GM12878 (cell line): Measurements from ENCODE around the gene EYA4. TPM values are rescaled to one million over a fixed set of nuclear protein-coding genes. Genes with fewer than 3 reads are reported as not detected.

Experiments
- ATAC-seq: fragments of 200-7000 bp; cut with Tn5 transposase; 3 replicates; pipeline ENCODE4 v1.9.1; 2020; ENCODE audit warnings: mild to moderate bottlenecking, moderate library complexity
- BruUV-seq: library from RNA; stranded (reverse); fragments of 400-500 nt; replicated peaks from 2 replicates; lab custom pipeline; 2021; lab: Mats Ljungman, UMichigan
- CTCF ChIA-PET: fragments of 300-600 bp; sonication (Branson Sonifier 250); formaldehyde crosslinking; extraction: SDS; loops from one replicate; lab custom pipeline; 2021; ENCODE audit warnings: inconsistent platforms; lab: Yijun Ruan, JAX
- POLR2A ChIA-PET: fragments of 350-600 bp; formaldehyde crosslinking; extraction: SDS; loops from one replicate; lab custom pipeline; 2021; ENCODE audit warnings: inconsistent platforms; lab: Charles Lee
- RAD21 ChIA-PET: fragments of 300-600 bp; sonication (Branson Sonifier 250); formaldehyde crosslinking; loops from one replicate; lab custom pipeline; 2023; ENCODE audit warnings: antibody characterized with exemption; ENCODE audit not compliant: unreplicated experiment; lab: Charles Lee
- SMC1A ChIA-PET: fragments of 300-600 bp; sonication (Branson Sonifier 250); formaldehyde crosslinking; loops from one replicate; lab custom pipeline; 2023; ENCODE audit not compliant: unreplicated experiment, uncharacterized antibody; lab: Charles Lee
- DNase-seq: peaks from one replicate; pipeline ENCODE4 v3.0.0-alpha.2; 2011; ENCODE audit warnings: low read depth, low spot score
- FAIRE-seq: peaks from 3 replicates; lab custom pipeline; 2011; peaks lifted over from hg19 to GRCh38; lab: Jason Lieb, UNC
- H2AFZ ChIP-seq: 2 replicates; pipeline ENCODE4 v1.6.0; 2011; ENCODE audit warnings: low read depth, low read length, control low read depth; ENCODE audit not compliant: control insufficient read depth
- H3K27ac ChIP-seq: 2 replicates; pipeline ENCODE4 v1.5.1; 2011; ENCODE audit warnings: control low read depth; ENCODE audit not compliant: control insufficient read depth, insufficient read depth
- H3K27me3 ChIP-seq, 2 experiments: replicated peaks in 1 of 2; 2 replicates each; pipeline versions ENCODE4 v1.6.0 to v1.6.1; 2011; ENCODE audit warnings: low read length in 1 of 2; ENCODE audit not compliant: control insufficient read depth in 2 of 2, insufficient read depth in 2 of 2
- H3K36me3 ChIP-seq, 2 experiments: 2 replicates each; pipeline ENCODE4 v1.5.1; 2011; ENCODE audit warnings: low read length in 1 of 2; ENCODE audit not compliant: control insufficient read depth in 2 of 2, insufficient read depth in 2 of 2
- H3K4me1 ChIP-seq: 2 replicates; pipeline ENCODE4 v1.6.1; 2011; ENCODE audit warnings: mild to moderate bottlenecking, low read length, moderate library complexity, mixed read lengths; ENCODE audit not compliant: control insufficient read depth, insufficient read depth
- H3K4me2 ChIP-seq: 2 replicates; pipeline ENCODE4 v1.6.0; 2011; ENCODE audit warnings: control low read depth; ENCODE audit not compliant: control insufficient read depth, insufficient read depth
- H3K4me3 ChIP-seq: fragments of 200-600 bp; sonication (generic); 2 replicates; pipeline ENCODE4 v1.5.1; 2016
- H3K79me2 ChIP-seq: 2 replicates; pipeline ENCODE4 v1.6.0; 2011; ENCODE audit warnings: low read length; ENCODE audit not compliant: control insufficient read depth, insufficient read depth
- H3K9ac ChIP-seq: 2 replicates; pipeline ENCODE4 v1.8.0; 2011; ENCODE audit warnings: low read length, control low read depth, mixed read lengths; ENCODE audit not compliant: control insufficient read depth, insufficient read depth
- H3K9me3 ChIP-seq: replicated peaks from 3 replicates; pipeline ENCODE4 v1.5.1; 2011; ENCODE audit warnings: mild to moderate bottlenecking, low read length; ENCODE audit not compliant: control insufficient read depth, insufficient read depth
- H4K20me1 ChIP-seq: 2 replicates; pipeline ENCODE4 v1.6.0; 2011; ENCODE audit not compliant: control insufficient read depth, insufficient read depth
- CHD1 ChIP-seq: IDR thresholded peaks from 2 replicates; pipeline ENCODE4 v1.6.1; 2012; ENCODE audit warnings: low read depth, low read length, improper control_type of control experiment
- CREM ChIP-seq: IDR thresholded peaks from 2 replicates; pipeline ENCODE4 v1.6.1; 2014; ENCODE audit warnings: antibody characterized with exemption, low read depth
- FOXK2 ChIP-seq: fragments of 450-650 bp; IDR thresholded peaks from 2 replicates; pipeline ENCODE4 v1.6.1; 2017; ENCODE audit warnings: mild to moderate bottlenecking, moderate library complexity
- GATAD2B ChIP-seq: fragments of 450-650 bp; conservative IDR thresholded peaks from 2 replicates; pipeline ENCODE4 v1.6.1; 2017; ENCODE audit warnings: low read depth, mild to moderate bottlenecking, moderate library complexity
- KLF5 ChIP-seq: fragments of 450-650 bp; IDR thresholded peaks from 2 replicates; pipeline ENCODE4 v1.6.1; 2014; ENCODE audit warnings: mild to moderate bottlenecking; ENCODE audit not compliant: partially characterized antibody
- MEF2B ChIP-seq: fragments of 450-650 bp; IDR thresholded peaks from 2 replicates; pipeline ENCODE4 v1.6.1; 2018; ENCODE audit warnings: mild to moderate bottlenecking, moderate library complexity; ENCODE audit not compliant: partially characterized antibody, poor library complexity, severe bottlenecking
- MXI1 ChIP-seq: fragments of 150-350 bp; IDR thresholded peaks from 2 replicates; pipeline ENCODE4 v1.6.1; 2011; ENCODE audit warnings: low read depth, mild to moderate bottlenecking, inconsistent platforms, low read length, improper control_type of control experiment
- NKRF ChIP-seq: fragments of 450-650 bp; conservative IDR thresholded peaks from 2 replicates; pipeline ENCODE4 v1.6.1; 2017; ENCODE audit warnings: mild to moderate bottlenecking, moderate library complexity
- POU2F2 ChIP-seq: IDR thresholded peaks from 3 replicates; pipeline ENCODE4 v1.6.1; 2011; ENCODE audit warnings: low read depth, mild to moderate bottlenecking, low read length, borderline replicate concordance
- RELA ChIP-seq: fragments of 450-650 bp; IDR thresholded peaks from 2 replicates; pipeline ENCODE4 v1.8.0; 2014; ENCODE audit warnings: borderline replicate concordance; ENCODE audit not compliant: partially characterized antibody
- SPI1 ChIP-seq: IDR thresholded peaks from 2 replicates; pipeline ENCODE4 v1.6.1; 2011; ENCODE audit warnings: low read depth, mild to moderate bottlenecking, low read length, moderate library complexity, borderline replicate concordance; ENCODE audit not compliant: insufficient read depth
- SUPT20H ChIP-seq: IDR thresholded peaks from 2 replicates; pipeline ENCODE4 v1.6.1; 2011; ENCODE audit warnings: low read depth, mild to moderate bottlenecking, low read length, moderate library complexity, borderline replicate concordance; ENCODE audit not compliant: control insufficient read depth
- SUZ12 ChIP-seq: fragments of 200-600 bp; sonication (generic); IDR thresholded peaks from one replicate; pipeline ENCODE4 v1.6.1; 2018; ENCODE audit warnings: antibody characterized with exemption, mild to moderate bottlenecking; ENCODE audit not compliant: unreplicated experiment
- ZNF217 ChIP-seq: fragments of 450-650 bp; IDR thresholded peaks from 2 replicates; pipeline ENCODE4 v1.6.1; 2017; ENCODE audit warnings: antibody characterized with exemption, mild to moderate bottlenecking
- ZNF384 ChIP-seq: IDR thresholded peaks from 2 replicates; pipeline ENCODE4 v1.6.1; 2012; ENCODE audit warnings: low read depth, mild to moderate bottlenecking, low read length, improper control_type of control experiment, borderline replicate concordance
- WGBS: methylation state at CpG from one replicate; pipeline ENCODE4 v1.1.6; 2016; ENCODE audit warnings: low lambda C conversion rate; ENCODE audit not compliant: insufficient replicate concordance, insufficient coverage; ENCODE audit errors: missing lambda C conversion rate; 5-methylcytosine and 5-hydroxymethylcytosine counted together
- in situ Hi-C: fragments of 300-500 bp; cut with MboI; formaldehyde crosslinking; loops from 9 replicates; pipeline ENCODE4 v1.14.3; 2018; ENCODE audit warnings: mixed read lengths
- intact Hi-C: fragments of 100-400 bp; cut with micrococcal nuclease; formaldehyde crosslinking; loops from one replicate; pipeline ENCODE4 v1.14.2; 2022; ENCODE audit not compliant: unreplicated experiment
- polyA plus RNA-seq, 11 experiments: library from polyadenylated mRNA; depleted of rRNA in 4 of 11; unstranded in 6 of 11; stranded (reverse) in 5 of 11; fragments of >200 nt; fragmentation: Nextera tagmentation in 4 of 11; fragmentation: Illumina TruSeq in 1 of 11; extraction: Ambion mirVana in 4 of 11; extraction: Trizol in 1 of 11; gene quantifications; 1 replicate in 1 of 11; 2 replicates in 10 of 11; pipeline versions ENCODE4 v1.2.1 to v1.2.3, GENCODE V29; 2011 to 2016; ENCODE audit warnings: inconsistent platforms in 2 of 11, missing spikeins in 2 of 11, low read depth in 1 of 11
- total RNA-seq, 4 experiments: library from RNA; depleted of rRNA in 3 of 4; stranded (reverse); fragments of >200 nt in 3 of 4; fragmentation: Illumina TruSeq in 1 of 4; extraction: Trizol in 1 of 4; gene quantifications; 2 replicates each; pipeline versions ENCODE4 v1.2.1 to v1.2.3, GENCODE V29; 2013 to 2021

The EYA4 gene
- total and polyA plus RNA-seq, 10 of the 15 experiments (the other 5 are each of a cell fraction or from before 2014, with no cell fraction given): 0.02 TPM; not detected in 9

GRCh38 chr6:133404728-133405127, 163.6 kb downstream of the EYA4 start:
- DNase-seq (no peak), FAIRE-seq (no peak), ATAC-seq (no peak)
- ChIA-PET CTCF (no interaction called here), SMC1A (no interaction called here), POLR2A (no interaction called here), RAD21 (no interaction called here)
- Histone ChIP-seq H2AFZ (no peak overlapping the region), H3K27ac (no peak overlapping the region), H3K9ac (no peak overlapping the region), H3K27me3 (no peaks in the 10 kb centered on the region), H3K36me3 (no peaks in the 10 kb centered on the region), H3K4me1 (no peaks in the 10 kb centered on the region), H3K4me3 (no peak overlapping the region), H3K9me3 (no peaks in the 10 kb centered on the region), H4K20me1 (no peaks in the 10 kb centered on the region), H3K4me2 (no peak overlapping the region), H3K79me2 (no peaks in the 10 kb centered on the region)
- in situ Hi-C loops: no loop called here
- intact Hi-C loops: no loop called here
- 41% methylated on average over 8 of the region's 8 CpGs for WGBS
- TF ChIP-seq NKRF (no peak), ZNF217 (no peak), KLF5 (no peak)
- BruUV-seq: no TSS peak

GRCh38 chr6:133407320-133408100, 166.4 kb downstream of the EYA4 start:
- CTCF ChIA-PET: no interaction called here
- ATAC-seq (no peak), FAIRE-seq (no peak), DNase-seq (no peak)
- POLR2A ChIA-PET: no interaction called here
- intact Hi-C loops: no loop called here
- Histone ChIP-seq H4K20me1 (no peaks in the 10 kb centered on the region), H2AFZ (no peak overlapping the region), H3K9me3 (no peaks in the 10 kb centered on the region), H3K4me2 (no peak overlapping the region), H3K9ac (no peak overlapping the region), H3K27ac (no peak overlapping the region), H3K27me3 (no peaks in the 10 kb centered on the region), H3K79me2 (no peaks in the 10 kb centered on the region), H3K4me3 (no peak overlapping the region), H3K36me3 (no peaks in the 10 kb centered on the region), H3K4me1 (no peaks in the 10 kb centered on the region)
- SMC1A ChIA-PET: no interaction called here
- TF ChIP-seq FOXK2 (no peak), CREM (no peak), SUZ12 (no peak), RELA (no peak), GATAD2B (no peak), ZNF384 (no peak), MXI1 (no peak), POU2F2 (no peak), SPI1 (no peak), MEF2B (no peak), CHD1 (no peak), SUPT20H (no peak)
- RAD21 ChIA-PET: no interaction called here
- in situ Hi-C loops: no loop called here
- BruUV-seq: no TSS peak
- 5% methylated on average over 3 of the region's 3 CpGs for WGBS
